Ectodermal cell (in vitro differentiated cells): ENCODE measurements around the gene RAB35.

ENCODE experiments used
- H3K27ac ChIP-seq: 2 replicates; pipeline ENCODE4 v1.7.0; 2013; ENCODE audit warnings: mild to moderate bottlenecking, low read depth, low read length; ENCODE audit not compliant: insufficient read depth, poor library complexity, severe bottlenecking
- H3K27me3 ChIP-seq: 2 replicates; pipeline ENCODE4 v1.7.0; 2013; ENCODE audit warnings: mild to moderate bottlenecking, low read length; ENCODE audit not compliant: insufficient read depth, control insufficient read depth, poor library complexity, severe bottlenecking
- H3K36me3 ChIP-seq: one replicate; pipeline ENCODE4 v1.7.0; 2013; ENCODE audit warnings: low read length; ENCODE audit not compliant: control insufficient read depth, insufficient read depth
- H3K4me1 ChIP-seq: one replicate; pipeline ENCODE4 v1.7.0; 2013; ENCODE audit warnings: low read length; ENCODE audit not compliant: control insufficient read depth, insufficient read depth
- H3K4me3 ChIP-seq: 2 replicates; pipeline ENCODE4 v1.7.0; 2013; ENCODE audit warnings: low read depth, low read length, control low read depth; ENCODE audit not compliant: insufficient read depth
- H3K9me3 ChIP-seq: 2 replicates; pipeline ENCODE4 v1.7.0; 2013; ENCODE audit warnings: mild to moderate bottlenecking, low read length, moderate library complexity; ENCODE audit not compliant: control insufficient read depth
- WGBS, 2 experiments: methylation state at CpG; one replicate each; pipeline ENCODE4 v1.1.7; 2013; ENCODE audit warnings: missing lambda C conversion rate in 2 of 2; 5-methylcytosine and 5-hydroxymethylcytosine counted together

Gene RAB35

GRCh38 chr12:120061575-120062214 lies 54.9 kb downstream of the RAB35 start:
- no peak overlapping the region for H3K4me3 ChIP-seq
- no peaks in the 10 kb centered on the region for H3K36me3 ChIP-seq
- no peaks in the 10 kb centered on the region for H3K9me3 ChIP-seq
- WGBS, 2 experiments, result 90 to 92% methylated on average over 10 of the region's 10 CpGs
- H3K27me3 ChIP-seq, result no peaks in the 10 kb centered on the region
- H3K4me1 ChIP-seq, result peaks cover 11% of the 10 kb centered on the region
- H3K27ac ChIP-seq, result no peak overlapping the region

DNA sequence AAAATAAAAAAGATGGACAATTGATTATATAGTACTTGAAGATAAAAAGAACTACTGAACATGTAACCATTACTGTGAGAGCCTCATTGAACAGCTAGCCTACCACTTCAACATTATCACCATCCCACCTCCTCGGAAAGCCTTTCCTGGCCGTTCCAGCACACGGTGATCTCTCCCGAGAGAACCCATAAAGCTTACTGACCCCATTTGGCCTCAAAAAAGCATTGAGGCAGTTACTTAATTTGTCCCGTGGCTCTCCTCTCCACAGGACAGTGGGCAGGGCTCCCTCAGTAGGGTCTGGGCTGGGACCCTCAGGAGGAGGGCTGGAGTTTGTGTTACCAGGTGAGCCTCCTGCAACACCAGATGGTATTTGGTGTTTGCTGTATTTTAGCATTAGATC lies 55.8 kb downstream of the RAB35 start:
- Histone ChIP-seq H3K27me3 (no peaks in the 10 kb centered on the region), H3K4me3 (no peak overlapping the region), H3K9me3 (no peaks in the 10 kb centered on the region), H3K36me3 (no peaks in the 10 kb centered on the region), H3K4me1 (peaks cover 11% of the 10 kb centered on the region), H3K27ac (no peak overlapping the region)
- 89% methylated on average over 5 of the region's 5 CpGs for WGBS, 2 experiments

DNA sequence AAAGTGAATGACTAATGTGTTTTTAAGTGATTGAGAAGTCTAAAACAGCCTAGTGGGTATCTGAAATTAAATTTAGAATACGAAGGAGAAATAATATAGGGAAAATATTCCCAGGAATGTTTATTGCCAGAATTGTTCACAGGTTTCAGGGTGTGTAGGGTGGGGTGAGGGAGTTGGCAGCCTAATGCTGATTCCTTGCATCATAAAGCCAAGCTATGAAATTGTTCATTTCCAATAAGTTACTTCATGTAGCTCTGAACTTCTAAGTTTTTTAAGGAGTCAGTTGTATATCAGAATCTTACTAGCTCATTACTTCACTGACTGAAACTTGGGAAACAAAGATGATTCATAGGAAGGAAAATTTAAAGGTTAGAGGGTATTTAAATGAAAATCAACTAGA lies 56.4 kb downstream of the RAB35 start:
- no peaks in the 10 kb centered on the region for H3K27me3 ChIP-seq
- whole genome bisulfite sequencing, 2 experiments, result 94 to 100% methylated on average over 1 of the region's 1 CpG
- H3K9me3 ChIP-seq, result no peaks in the 10 kb centered on the region
- H3K27ac ChIP-seq, result no peak overlapping the region
- no peaks in the 10 kb centered on the region for H3K36me3 ChIP-seq
- no peak overlapping the region for H3K4me3 ChIP-seq
- peaks cover 11% of the 10 kb centered on the region for H3K4me1 ChIP-seq

GRCh38 chr12:120056739-120057138 lies 59.8 kb downstream of the RAB35 start:
- WGBS, 2 experiments, result 91 to 93% methylated on average over 5 of the region's 5 CpGs

DNA sequence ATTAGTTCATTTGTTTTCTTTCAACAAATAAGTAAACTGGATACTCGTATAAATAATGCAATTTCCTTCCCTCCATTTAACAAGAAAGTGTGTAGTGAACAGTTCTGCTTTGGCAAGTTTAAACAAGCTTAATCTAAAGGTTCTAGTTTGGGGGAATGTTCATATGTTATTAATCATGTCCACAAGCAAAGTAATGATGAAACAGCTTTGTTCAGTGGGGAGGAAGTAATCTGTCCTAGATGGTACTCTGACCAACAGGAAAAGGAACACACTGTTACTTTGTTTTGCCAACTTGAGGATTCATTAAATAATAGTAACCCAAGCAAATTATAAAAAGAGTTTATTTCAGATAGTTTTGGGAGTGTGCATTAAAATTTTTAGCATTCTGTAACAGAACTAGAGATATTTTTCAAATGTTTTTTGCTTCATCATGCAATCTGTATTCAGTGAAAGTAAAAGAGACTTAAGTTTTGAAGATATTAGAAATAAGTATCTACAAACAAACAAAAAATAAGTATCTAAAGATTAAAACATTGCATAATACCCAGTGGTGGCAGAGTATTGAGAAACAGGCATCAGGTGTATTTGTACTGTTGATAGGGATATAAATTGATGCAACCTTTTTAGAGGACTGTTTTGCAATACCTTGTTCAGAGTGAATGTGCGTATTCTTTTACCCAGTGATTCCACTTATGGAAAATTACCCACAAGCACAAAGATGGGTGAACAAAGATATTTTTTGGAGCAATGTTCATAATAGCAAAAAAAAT lies 61.1 kb downstream of the RAB35 start:
- H3K9me3 ChIP-seq, result no peaks in the 10 kb centered on the region
- no peak overlapping the region for H3K27ac ChIP-seq
- no peaks in the 10 kb centered on the region for H3K36me3 ChIP-seq
- no peaks in the 10 kb centered on the region for H3K27me3 ChIP-seq
- no peaks in the 10 kb centered on the region for H3K4me1 ChIP-seq
- 93% methylated on average over 1 of the region's 2 CpGs; no CpG with 5 or more reads in 1 of the 2 experiments for WGBS, 2 experiments
- no peak overlapping the region for H3K4me3 ChIP-seq

More at GRCh38 chr12:120056739-120057138, 59.8 kb downstream of the RAB35 start:
- Histone ChIP-seq H3K36me3 (no peaks in the 10 kb centered on the region), H3K4me3 (no peak overlapping the region), H3K9me3 (no peaks in the 10 kb centered on the region), H3K27me3 (no peaks in the 10 kb centered on the region), H3K27ac (no peak overlapping the region), H3K4me1 (no peaks in the 10 kb centered on the region)

DNA sequence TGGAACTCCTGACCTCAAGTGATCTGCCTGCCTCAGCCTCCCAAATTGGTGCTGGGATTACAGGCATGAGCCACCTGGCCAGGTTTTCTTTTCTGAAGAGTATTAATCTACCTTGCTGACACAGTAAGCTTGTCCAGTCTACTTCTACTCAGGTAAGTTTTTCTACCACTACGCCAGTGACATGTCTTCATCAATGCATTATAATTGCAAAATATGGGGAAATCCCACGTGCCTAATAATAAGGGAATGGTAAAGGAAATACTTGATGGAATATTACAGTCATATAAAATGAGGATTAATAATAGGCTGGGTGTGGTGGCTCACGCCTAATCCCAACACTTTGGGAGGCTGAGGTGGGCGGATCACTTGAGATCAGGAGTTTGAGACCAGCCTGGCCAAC lies 62.3 kb downstream of the RAB35 start:
- Histone ChIP-seq H3K4me3 (no peak overlapping the region), H3K27me3 (no peaks in the 10 kb centered on the region), H3K4me1 (no peaks in the 10 kb centered on the region), H3K36me3 (no peaks in the 10 kb centered on the region), H3K9me3 (no peaks in the 10 kb centered on the region), H3K27ac (no peak overlapping the region)
- WGBS, 2 experiments, result 92 to 93% methylated on average over 4 of the region's 4 CpGs

GRCh38 chr12:120051535-120051934 lies 65.0 kb downstream of the RAB35 start:
- H3K4me3 ChIP-seq, result no peak overlapping the region
- H3K4me1 ChIP-seq, result no peaks in the 10 kb centered on the region
- no peak overlapping the region for H3K27ac ChIP-seq
- H3K27me3 ChIP-seq, result no peaks in the 10 kb centered on the region
- no peaks in the 10 kb centered on the region for H3K9me3 ChIP-seq
- WGBS, 2 experiments, result 96% methylated on average over 3 of the region's 3 CpGs
- H3K36me3 ChIP-seq, result no peaks in the 10 kb centered on the region

- WGBS, 2 experiments, result 92 to 94% methylated on average over 5 to 6 of the region's 6 CpGs
- H3K27ac ChIP-seq, result no peak overlapping the region
- H3K4me1 ChIP-seq, result no peaks in the 10 kb centered on the region
- no peaks in the 10 kb centered on the region for H3K27me3 ChIP-seq
- H3K4me3 ChIP-seq, result no peak overlapping the region
- no peaks in the 10 kb centered on the region for H3K36me3 ChIP-seq
- no peaks in the 10 kb centered on the region for H3K9me3 ChIP-seq
These were observed 67.1 kb downstream of the RAB35 start for GRCh38 chr12:120049426-120049825.

DNA sequence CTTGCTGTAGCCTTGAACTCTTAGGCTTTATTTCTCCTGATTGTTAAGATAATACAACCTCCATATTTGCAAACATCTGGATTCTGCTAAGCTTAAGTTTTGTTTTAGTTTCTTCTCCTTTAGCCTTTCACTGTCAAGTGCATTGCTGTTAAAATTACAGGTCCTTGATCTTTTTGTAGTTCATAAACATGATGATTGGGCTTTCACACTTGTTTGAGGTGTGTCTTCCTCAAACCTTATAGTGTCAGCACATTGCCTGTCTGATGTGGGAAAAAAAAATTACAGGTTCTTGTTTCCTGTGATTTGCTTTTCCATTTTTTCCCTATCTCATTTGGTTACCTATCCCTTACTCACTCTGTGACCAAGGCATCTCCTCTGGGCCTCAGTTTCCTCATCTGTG lies 68.3 kb downstream of the RAB35 start:
- Histone ChIP-seq H3K4me1 (no peaks in the 10 kb centered on the region), H3K27ac (no peak overlapping the region), H3K36me3 (no peaks in the 10 kb centered on the region), H3K9me3 (no peaks in the 10 kb centered on the region), H3K27me3 (no peaks in the 10 kb centered on the region), H3K4me3 (no peak overlapping the region)

DNA sequence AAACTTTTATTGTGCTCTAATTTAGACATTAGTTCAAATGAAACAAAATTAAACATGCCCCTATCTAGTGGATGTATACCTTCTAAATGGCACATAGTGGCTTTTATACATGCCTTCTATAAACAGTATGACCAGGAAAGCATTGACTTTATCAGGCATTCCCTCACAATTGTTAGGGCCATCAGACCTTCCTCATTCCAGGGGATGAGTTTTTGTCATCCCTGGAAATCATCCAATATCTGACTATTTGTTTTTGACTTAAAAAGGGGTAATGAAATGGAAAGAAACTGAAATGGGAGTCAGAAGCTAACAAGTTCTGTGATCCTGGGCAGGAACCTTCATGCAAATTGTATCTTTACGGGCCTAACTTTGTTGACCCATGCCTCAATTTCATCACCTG lies 69.5 kb downstream of the RAB35 start:
- 86 to 95% methylated on average over 1 of the region's 1 CpG for WGBS, 2 experiments

More for the DNA sequence above, 69.5 kb downstream of the RAB35 start:
- H3K27me3 ChIP-seq, result no peaks in the 10 kb centered on the region
- no peaks in the 10 kb centered on the region for H3K9me3 ChIP-seq
- no peaks in the 10 kb centered on the region for H3K36me3 ChIP-seq
- no peak overlapping the region for H3K4me3 ChIP-seq
- no peak overlapping the region for H3K27ac ChIP-seq
- no peaks in the 10 kb centered on the region for H3K4me1 ChIP-seq
